GM19351 (cell line): ENCODE measurements around the gene SERPINB8.
"Not testable (repeated sequence)": the region's sequence is repeated elsewhere in the genome, so short reads cannot be mapped to it uniquely, and the experiment has no call there.

Source experiments
- ATAC-seq: cut with Tn5 transposase; IDR thresholded peaks from one replicate; pipeline ENCODE4 v1.9.1; 2021; ENCODE audit warnings: mild to moderate bottlenecking, moderate library complexity; ENCODE audit not compliant: unreplicated experiment

SERPINB8 gene, protein sequence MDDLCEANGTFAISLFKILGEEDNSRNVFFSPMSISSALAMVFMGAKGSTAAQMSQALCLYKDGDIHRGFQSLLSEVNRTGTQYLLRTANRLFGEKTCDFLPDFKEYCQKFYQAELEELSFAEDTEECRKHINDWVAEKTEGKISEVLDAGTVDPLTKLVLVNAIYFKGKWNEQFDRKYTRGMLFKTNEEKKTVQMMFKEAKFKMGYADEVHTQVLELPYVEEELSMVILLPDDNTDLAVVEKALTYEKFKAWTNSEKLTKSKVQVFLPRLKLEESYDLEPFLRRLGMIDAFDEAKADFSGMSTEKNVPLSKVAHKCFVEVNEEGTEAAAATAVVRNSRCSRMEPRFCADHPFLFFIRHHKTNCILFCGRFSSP

DNA sequence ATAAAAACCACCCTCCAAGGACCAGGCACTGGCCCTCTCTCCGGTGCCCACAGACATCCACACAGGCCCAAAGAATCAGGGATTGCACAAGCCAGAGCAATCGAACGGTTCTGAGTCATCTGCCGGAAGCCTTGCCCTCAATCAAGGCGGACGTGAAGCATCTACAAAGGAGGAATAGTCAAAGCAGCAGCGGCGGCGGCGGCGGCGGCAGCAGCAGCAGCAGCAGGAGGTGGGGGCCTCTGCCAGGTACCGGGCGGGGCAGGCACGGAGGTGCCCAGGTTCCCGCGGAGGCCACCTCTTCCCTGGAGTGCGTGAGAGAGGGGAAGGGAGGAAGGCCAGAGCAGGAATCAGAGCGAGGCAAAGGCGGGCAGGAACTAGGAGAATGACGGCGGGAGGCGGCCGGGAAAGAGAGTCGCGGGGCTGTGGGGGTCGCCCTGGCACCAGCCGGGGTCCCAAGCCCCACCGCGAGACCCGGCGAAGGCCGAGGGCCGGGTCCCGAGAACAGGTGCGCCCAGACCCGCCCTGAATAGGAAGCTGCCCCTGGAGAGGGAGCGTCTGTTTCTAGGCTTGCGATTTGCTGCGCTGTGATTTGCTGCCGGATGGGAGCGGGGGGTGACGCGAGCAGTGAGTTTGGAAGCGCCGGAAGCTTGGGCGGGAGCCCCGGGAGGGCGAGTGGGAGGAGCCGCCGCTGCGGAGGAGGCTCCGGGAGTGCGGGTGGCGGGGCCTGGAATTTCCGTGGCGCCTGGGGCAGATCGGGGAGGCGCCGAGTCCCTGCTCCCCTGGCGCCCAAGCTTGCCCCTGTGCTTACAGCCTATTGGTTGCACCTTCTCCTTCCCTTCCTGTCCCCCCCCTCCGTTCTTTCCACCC is at the start of gene SERPINB8:
SERPINB8 (plus strand) TSS at position 140 of the 867 bp plus-strand sequence. CDS start 8,228 bp downstream, outside the sequence.
- peak; percentile 87 for ATAC-seq

DNA sequence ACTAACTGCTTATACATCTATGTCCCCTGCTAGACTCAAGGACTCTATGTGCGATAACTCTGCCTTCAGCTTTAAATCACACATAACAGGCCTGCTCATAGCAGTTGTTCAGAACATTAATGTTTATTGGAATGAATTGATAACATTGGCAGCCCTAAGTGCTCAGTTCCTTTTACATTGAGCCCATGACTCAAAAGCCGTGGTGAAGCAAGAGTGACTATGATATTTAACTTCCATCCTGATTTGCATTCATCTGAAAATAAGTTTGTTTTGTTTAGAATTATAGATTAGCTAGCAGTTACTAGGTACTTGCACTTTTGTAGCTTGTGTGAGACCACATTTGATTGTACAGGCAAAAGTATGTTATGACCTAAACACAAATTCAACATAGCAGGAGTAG is 47.8 kb upstream of the SERPINB8 start:
- ATAC-seq: no peak

DNA sequence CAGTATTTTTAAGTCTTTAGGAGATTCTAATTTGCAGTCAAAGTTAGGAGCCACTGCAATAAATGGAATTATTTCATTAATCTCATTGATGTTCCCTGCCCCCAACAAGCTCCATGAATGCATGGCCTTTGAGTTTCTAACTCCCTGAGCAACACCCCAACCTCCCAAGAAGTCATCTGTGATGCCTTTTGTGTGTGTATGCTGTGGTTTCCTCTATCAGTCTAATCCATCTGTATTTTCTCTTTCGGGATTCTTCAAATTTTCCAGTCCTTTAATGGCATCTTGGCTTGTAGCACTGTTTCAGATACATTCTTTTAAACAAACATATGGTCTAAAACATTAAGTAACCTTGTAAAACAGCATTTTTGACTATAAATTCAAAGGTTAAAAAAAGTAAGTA is 45.3 kb upstream of the SERPINB8 start:
- ATAC-seq: no peak

DNA sequence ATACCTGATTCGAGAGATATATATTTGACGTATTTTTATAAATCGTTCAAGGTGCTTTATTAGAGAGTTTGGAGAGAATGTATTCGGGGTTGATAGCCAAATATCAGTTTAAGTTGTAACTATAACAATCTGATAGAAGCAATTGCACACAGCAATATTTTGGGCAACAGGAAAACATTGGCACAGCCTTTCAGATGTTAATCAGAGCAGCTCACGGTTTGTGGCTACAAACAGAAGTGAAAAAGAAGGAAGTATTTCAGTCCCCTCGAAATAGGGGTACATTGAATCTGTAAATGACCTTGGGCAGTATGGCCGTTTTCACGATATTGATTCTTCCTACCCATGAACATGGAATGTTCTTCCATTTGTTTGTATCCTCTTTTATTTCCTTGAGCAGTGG is 41.5 kb upstream of the SERPINB8 start:
- no peak for ATAC-seq

DNA sequence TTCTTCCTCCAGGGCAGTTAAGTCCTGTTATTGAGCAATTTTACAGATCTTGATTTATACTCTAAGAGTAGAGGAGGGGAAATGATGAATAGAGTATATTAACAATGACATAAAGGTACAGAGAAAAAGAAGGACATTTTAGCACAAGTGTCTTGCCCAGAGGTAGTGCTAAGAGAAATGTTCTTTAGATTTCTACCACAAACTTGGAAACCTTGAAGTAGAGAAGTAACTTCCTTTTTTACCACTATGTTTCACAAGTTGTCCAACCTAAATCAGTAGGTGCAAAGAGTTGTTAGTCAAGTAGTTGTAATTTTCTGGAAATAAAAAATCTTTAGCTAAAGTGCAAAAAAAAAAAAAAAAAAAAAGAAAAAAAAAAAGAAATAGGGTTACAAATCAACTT is 40.5 kb upstream of the SERPINB8 start:
- ATAC-seq: peak; percentile 43

DNA sequence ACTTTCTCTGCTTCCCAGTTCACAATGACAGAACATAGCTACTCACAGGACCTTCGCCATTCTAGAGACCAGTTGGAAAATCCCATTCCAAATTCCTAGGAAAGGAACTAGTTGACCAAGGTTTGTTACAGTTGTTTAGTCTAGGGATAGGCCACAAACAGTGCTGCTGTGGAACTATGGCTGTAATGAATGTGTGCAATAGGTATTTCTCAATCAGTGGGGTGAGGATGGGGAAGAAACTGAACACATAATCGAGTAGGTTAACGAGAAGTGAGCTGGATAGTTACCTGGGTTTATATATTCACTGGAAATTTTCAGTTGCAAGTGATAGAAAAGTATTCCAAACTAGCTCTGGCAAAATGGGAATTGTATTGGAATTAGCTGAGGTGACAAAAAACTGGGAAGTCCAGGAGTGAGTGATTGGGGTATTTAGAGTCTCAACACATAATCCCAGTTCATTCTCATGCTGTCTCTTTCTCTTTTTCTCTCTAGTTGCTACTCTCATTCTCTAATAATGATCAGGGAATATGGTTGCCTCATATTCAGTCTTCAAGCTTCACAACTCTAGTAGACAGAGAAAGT is 39.0 kb upstream of the SERPINB8 start:
- no peak for ATAC-seq

DNA sequence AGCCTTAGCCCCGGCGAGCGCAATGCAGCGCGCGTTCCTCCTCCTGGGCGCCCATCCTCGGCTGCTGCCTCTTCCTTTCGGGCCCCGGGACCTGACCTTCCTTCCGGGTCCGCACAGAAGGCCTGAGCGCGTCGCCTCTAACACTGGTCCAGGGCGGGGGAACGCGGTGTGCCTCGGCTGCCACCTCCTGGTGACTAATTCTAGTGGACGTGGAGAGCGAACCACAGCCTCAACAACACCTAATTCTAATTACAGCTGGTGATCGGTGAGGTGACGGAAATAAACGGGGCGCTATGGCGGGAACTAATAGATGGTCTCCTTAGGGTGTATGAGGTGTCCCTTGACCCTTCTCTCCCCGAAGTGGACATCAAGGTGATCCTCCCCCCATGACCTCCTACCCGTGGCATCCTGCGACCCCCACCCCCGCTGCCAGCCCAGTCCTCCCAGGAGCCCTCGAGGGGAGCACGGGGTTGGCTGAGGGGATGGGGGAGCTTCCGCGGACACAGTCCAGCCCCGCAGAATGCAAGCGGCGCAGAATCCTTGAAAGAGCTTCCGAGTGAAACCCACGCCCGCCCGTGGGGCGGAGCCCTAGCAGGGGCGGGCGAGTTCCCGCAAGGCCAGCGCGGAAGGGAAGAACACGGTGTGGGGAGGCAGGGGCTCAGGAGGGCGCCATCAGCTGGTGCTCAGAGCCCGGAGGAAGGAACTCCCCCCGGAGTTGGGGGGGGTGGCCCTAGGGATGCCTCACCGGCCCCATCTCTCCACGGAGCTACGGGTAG is 33.5 kb upstream of the SERPINB8 start:
- peak; percentile 98 for ATAC-seq

DNA sequence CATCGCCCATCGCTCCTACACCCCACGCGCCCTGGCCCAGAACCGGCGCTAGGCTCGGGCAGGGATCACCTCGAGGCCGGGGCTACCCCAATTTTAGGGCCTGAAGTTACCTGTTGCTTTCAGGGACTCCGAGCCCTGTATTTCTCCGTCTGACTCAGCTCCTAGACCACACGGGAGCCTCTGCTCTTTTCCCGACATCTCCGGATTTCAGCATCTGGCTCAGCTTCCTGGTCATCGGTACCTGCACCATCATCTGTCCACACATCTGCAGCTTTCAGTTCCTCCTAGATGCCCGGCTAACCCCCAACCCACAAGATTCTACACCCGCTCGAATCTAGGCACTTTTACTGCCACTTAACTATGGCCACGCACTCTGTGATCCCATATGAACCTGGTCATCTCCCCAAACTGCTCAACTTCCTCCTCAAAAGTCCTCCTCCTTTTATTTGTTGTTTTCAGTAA is 32.9 kb upstream of the SERPINB8 start:
- peak; percentile 12 for ATAC-seq

DNA sequence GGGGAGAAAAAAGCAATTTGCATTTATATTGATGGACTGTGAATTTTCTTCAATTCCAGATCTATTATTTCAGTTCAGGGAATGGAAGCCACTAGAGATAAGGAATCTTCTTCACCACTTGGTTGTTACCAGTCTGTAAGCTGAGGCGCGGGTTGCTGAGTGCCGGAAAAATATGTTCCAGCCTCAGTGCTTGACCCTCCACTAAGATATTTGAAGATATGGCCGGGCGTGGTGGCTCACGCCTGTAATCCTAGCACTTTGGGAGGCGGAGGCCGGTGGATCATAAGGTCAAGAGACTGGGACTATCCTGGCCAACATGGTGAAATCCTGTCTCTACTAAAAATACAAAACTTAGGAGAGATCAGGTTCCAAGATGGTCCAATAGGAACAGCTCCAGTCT is 29.9 kb upstream of the SERPINB8 start:
- no peak for ATAC-seq

DNA sequence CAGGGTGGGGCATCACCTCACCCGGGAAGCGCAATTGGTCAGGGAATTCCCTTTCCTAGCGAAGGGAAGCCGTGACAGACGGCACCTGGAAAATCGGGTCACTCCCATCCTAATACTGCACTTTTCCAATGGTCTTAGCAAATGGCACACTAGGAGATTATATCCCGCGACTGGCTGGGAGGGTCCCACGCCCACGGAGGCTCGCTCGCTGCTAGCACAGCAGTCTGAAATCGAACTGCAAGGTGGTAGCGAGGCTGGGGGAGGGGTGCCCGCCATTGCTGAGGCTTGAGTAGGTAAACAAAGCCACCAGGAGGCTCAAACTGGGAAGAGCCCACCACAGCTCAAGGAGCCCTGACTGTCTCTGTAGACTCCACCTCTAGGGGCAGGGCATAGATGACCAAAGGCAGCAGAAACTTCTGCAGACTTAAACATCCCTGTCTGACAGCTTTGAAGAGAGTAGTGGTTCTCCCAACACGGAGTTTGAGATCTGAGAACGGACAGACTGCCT is 29.3 kb upstream of the SERPINB8 start:
- ATAC-seq: not testable (repeated sequence)

DNA sequence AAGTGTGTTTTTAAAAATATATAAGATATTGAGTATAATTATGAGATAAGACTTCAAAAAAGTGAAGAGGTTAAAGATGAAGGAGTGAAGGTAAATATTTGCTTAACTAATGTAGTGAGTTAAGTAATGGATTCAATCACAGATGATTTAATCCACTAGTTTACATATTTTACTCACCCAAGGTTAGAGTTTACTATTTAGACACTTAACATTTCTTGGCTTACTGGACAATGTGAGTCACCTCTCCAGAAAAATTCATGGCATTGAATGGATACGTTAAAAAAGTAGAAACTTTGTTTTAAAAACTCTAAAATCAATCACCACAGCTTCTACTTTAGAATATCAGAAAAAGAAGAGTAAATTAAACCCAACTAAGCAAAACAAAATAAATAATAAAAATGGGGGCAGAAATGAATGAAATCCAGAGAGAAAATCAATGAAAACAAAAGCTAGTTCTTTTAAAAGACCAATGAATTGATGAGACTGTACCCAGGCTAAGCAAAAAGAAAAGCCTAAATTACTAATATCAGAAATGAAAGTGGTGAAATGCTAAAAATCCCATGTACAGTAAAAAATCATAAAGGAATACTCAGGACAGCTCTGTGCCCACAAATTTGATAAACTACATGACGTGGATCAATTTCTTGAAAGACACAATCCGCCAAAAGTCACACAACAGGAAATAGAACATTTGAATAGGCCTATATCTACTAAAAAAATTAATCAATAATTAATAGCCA is 22.7 kb upstream of the SERPINB8 start:
- no peak for ATAC-seq

DNA sequence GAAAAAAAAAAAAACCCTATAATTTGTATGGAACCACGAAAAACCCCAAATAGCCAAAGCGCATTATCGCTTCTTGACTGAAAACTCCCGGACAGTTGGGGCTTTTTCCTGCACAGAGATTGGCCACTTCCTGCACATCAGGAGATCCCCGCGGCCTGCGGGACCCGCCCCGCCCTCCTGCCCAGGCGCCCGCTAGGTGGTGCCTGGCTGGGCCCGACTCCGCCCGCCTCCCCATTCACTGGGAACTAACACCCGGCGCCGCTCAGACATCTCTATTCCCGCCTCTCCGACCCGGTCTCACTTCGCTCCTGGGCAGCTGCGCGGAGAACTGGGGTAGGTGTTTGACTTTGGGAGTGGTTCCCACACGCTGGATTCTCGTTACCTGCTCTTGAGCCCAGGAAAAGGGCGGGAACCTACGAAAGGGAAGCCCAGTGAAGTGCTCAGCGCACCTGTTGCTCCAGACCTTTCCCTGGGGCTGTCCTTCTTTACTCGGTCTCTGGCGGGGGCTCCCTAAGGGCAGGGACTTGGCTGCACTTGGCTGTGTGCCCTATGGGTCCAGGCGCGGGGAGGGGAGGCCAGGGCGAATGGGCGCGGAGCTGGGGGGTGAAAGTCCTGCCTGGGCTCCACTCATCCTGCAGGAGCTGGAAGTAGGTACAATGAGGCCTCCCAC is 20.7 kb upstream of the SERPINB8 start, which contains the start of gene HMSD:
HMSD (plus strand) TSS at position 234 of the 670 bp plus-strand sequence. CDS start 4,155 bp downstream, outside the sequence.
- ATAC-seq: peak; percentile 87

DNA sequence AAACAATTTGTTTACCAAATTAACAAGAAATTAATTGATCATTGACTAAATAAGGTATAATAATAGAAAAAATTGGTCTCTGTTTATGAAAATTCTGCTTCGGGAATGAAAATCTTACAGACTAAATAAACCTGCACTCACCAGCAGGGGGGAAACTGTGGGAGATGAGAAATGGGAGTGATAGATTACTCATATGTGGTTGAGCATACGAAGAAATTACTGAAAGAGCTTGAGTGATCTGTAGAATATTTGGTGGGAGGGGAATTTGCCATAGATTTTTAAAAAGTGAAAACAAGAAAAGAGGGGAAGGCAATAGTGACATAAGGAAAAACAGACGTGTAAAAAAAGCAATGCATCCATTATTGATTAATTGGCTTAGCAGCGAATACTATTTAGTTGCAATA is 18.6 kb upstream of the SERPINB8 start:
- ATAC-seq: peak; percentile 53

DNA sequence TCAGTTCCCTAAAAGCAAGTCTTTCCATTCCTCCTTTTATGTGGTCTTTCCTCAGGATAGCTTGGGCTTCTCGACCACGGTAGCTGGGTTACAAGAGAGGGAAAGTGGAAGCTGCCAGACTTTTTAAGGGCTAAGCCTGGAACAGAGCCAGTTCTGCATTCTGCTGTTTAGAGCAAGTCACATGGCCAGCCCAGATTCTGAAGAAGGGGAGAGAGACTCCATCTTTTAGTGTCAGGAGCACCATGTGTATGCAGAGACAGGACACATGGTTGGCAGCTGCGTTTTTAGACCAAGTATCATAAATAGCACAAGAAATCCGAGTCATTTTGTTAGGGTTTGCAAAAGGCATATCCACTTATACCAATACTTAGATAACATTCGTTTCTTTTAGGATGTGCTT is 16.1 kb upstream of the SERPINB8 start:
- no peak for ATAC-seq

DNA sequence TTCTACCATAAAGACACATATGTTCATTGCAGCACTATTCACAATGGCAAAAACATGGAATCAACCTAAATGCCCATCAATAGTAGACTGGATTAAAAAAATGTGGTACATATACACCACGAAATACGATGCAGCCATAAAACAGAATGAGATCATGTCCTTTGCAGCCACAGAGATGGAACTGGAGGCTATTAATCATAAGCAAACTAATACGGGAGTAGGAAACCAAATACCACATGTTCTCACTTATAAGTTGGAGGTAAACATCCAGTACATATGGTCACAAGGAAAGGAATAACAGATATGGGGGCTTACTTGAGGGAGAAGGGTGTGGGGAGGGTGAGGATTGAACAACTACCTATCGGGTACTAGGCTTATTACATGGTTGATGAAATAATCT is 13.1 kb upstream of the SERPINB8 start:
- ATAC-seq: no peak

DNA sequence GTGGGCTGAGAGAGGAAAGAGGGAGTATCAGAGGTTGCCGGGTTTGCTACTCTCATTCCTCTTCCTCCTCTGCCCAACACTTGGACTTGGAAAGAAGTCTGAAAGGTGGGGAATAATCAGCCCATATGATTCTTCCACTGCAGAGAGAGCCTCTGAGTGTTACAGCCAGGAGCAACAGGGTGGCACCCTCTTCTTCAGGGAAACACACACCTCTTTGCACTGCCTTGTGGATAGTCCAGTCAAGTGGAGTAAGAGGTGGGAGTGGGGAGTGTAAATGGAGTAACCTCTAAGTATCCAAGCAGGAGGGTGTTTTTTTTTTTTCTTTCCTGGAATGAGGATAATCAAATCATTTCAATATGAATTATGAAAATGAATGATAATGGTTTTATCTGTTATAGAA is 9.0 kb upstream of the SERPINB8 start:
- ATAC-seq: no peak

DNA sequence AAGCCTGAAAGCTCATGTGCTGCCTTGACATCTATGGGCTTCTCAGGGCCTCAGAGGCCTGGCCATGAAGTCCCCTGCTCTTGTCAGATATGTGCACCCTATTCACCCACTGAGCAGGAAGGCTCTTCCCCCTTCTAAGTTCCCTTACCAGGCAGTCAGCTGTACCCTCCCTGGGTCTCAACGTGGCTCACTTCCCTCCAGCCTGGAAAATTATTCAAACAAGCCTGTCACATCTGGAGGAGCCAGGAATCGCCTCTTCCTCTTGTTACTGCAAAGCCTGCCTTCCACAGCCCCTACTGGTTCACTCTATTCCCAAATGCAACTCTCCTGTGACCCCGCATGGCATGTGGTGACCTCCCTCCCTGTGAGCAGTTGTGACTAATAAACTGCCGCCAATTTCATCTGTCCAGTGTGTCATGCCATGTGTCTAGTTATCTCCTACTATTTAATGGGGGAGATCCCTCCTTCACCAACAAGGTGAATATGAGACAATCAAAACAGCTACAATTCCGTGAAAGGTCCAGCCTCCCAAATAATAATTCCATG is 8.4 kb upstream of the SERPINB8 start:
- ATAC-seq: no peak

DNA sequence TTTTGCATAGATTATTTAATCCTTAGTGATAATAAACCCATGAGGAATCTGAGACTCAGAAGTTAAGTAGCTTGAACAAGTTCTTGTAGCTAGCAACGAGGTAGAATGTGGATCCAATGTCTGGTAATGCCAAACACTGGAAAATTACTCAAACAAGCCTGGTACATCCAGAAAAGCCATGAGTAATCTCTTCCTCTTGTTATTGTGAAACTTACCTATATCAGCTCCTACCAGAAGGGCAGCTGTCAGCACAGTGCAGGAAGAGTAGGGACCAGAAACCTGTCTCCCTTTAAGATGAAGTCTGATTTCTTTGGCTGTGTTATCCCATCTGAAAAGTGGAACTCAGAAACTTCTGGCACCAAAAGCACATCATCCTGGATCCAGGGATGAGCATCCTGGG is 7.7 kb upstream of the SERPINB8 start:
- no peak for ATAC-seq
